Natural killer cell (primary cell): ENCODE results near the gene TMEM132D. TPM values are rescaled to one million over a fixed set of nuclear protein-coding genes. Genes with fewer than 3 reads are reported as not detected.

Experiments used
- ATAC-seq, 3 donors: fragments of 150-1000 bp in 2 of 3; fragments of 200-7000 bp in 1 of 3; cut with Tn5 transposase; 1 replicate in 1 of 3; 2 replicates in 2 of 3; pipeline ENCODE4 v1.10.0; 2021; ENCODE audit warnings: mild to moderate bottlenecking in 2 of 3, moderate library complexity in 2 of 3
- DNase-seq, 2 donors: peaks; one replicate each; pipeline versions ENCODE4 v3.0.0 to v3.0.0-alpha.2; 2013 to 2021; ENCODE audit warnings: mixed read lengths in 1 of 2
- H3K27ac ChIP-seq: one replicate; pipeline ENCODE4 v1.5.1; 2013; ENCODE audit warnings: mild to moderate bottlenecking, low read length
- H3K27me3 ChIP-seq: one replicate; pipeline ENCODE4 v1.6.1; 2013; ENCODE audit warnings: low read length; ENCODE audit not compliant: control insufficient read depth, insufficient read depth
- H3K36me3 ChIP-seq: one replicate; pipeline ENCODE4 v1.6.1; 2013; ENCODE audit warnings: low read length; ENCODE audit not compliant: control insufficient read depth, insufficient read depth
- H3K4me1 ChIP-seq: one replicate; pipeline ENCODE4 v1.6.1; 2013; ENCODE audit warnings: low read length; ENCODE audit not compliant: control insufficient read depth, insufficient read depth
- H3K4me3 ChIP-seq: one replicate; pipeline ENCODE4 v1.5.1; 2013; ENCODE audit warnings: low read length
- H3K9me3 ChIP-seq: one replicate; pipeline ENCODE4 v1.6.1; 2013; ENCODE audit warnings: low read length; ENCODE audit not compliant: control insufficient read depth, insufficient read depth
- H3K27ac Mint-ChIP-seq, 2 donors: one replicate each; pipeline ENCODE4 v1.8.0; 2022; ENCODE audit warnings: mild to moderate bottlenecking in 2 of 2, mixed read lengths in 2 of 2, moderate library complexity in 1 of 2
- H3K27me3 Mint-ChIP-seq, 2 donors: one replicate each; pipeline ENCODE4 v1.8.0; 2022; ENCODE audit warnings: low read depth in 2 of 2, mixed read lengths in 2 of 2
- H3K36me3 Mint-ChIP-seq: one replicate; pipeline ENCODE4 v1.8.0; 2022; ENCODE audit warnings: mixed read lengths
- H3K4me1 Mint-ChIP-seq, 2 donors: one replicate each; pipeline ENCODE4 v1.8.0; 2022; ENCODE audit warnings: mixed read lengths in 2 of 2
- H3K4me3 Mint-ChIP-seq: one replicate; pipeline ENCODE4 v1.8.0; 2022; ENCODE audit warnings: mild to moderate bottlenecking, moderate library complexity, mixed read lengths
- H3K9me3 Mint-ChIP-seq, 2 donors: one replicate each; pipeline ENCODE4 v1.8.0; 2022; ENCODE audit warnings: mixed read lengths in 2 of 2
- CTCF ChIP-seq: fragments of 200-600 bp; IDR thresholded peaks from one replicate; pipeline ENCODE4 v1.8.0; 2022; ENCODE audit warnings: antibody characterized with exemption
- WGBS: methylation state at CpG from one replicate; pipeline ENCODE4 v1.1.7; 2013; ENCODE audit warnings: missing lambda C conversion rate; ENCODE audit not compliant: insufficient coverage; 5-methylcytosine and 5-hydroxymethylcytosine counted together
- intact Hi-C: fragments of 100-400 bp; cut with micrococcal nuclease; formaldehyde crosslinking; loops from one replicate; pipeline ENCODE4 v1.14.2; 2022
- total RNA-seq, 4 donors: library from RNA; stranded (reverse); fragments of 120-200 nt in 1 of 4; gene quantifications; one replicate each; pipeline versions ENCODE4 v1.2.3 to v1.2.4, GENCODE V29; 2013 to 2022

Gene TMEM132D
- total RNA-seq, 3 donors from 2014 or later (not counting 1 experiment from before 2014, with no cell fraction given) = not detected

- no peaks in the 10 kb centered on the region for H3K27me3 ChIP-seq
- no peaks in the 10 kb centered on the region for H3K9me3 Mint-ChIP-seq
- no peaks in the 10 kb centered on the region for H3K4me1 ChIP-seq
- WGBS = 83% methylated on average over 5 of the region's 5 CpGs
- intact Hi-C loops = no loop called here
- no peaks in the 10 kb centered on the region for H3K9me3 ChIP-seq
- H3K27ac ChIP-seq = no peak overlapping the region
- no peak overlapping the region for H3K27ac Mint-ChIP-seq
- H3K4me3 ChIP-seq = no peak overlapping the region
- no peak for DNase-seq
- peaks cover 0 to 3% of the 10 kb centered on the region in 2 donors for H3K27me3 Mint-ChIP-seq
- no peaks in the 10 kb centered on the region for H3K4me1 Mint-ChIP-seq
- no peaks in the 10 kb centered on the region for H3K36me3 ChIP-seq
- no peaks in the 10 kb centered on the region for H3K36me3 Mint-ChIP-seq
- ATAC-seq = no peak
- no peak overlapping the region for H3K4me3 Mint-ChIP-seq
- TF ChIP-seq CTCF = no peak
These were observed 823.4 kb downstream of the TMEM132D start for GRCh38 chr12:129080391-129080790.

GRCh38 chr12:129079719-129080118 is 824.1 kb downstream of the TMEM132D start:
- Mint-ChIP-seq H3K4me1 (no peaks in the 10 kb centered on the region), H3K27ac (no peak overlapping the region), H3K4me3 (no peak overlapping the region), H3K27me3 (peaks cover 0 to 3% of the 10 kb centered on the region in 2 donors), H3K9me3 (no peaks in the 10 kb centered on the region), H3K36me3 (no peaks in the 10 kb centered on the region)
- intact Hi-C loops = no loop called here
- Histone ChIP-seq H3K27me3 (no peaks in the 10 kb centered on the region), H3K4me1 (no peaks in the 10 kb centered on the region), H3K36me3 (no peaks in the 10 kb centered on the region), H3K27ac (no peak overlapping the region), H3K9me3 (no peaks in the 10 kb centered on the region), H3K4me3 (no peak overlapping the region)
- no peak for ATAC-seq
- WGBS = 67% methylated on average over 4 of the region's 5 CpGs
- TF ChIP-seq CTCF = no peak
- no peak for DNase-seq

GRCh38 chr12:129076441-129077320 is 827.1 kb downstream of the TMEM132D start:
- Histone ChIP-seq H3K27me3 (no peaks in the 10 kb centered on the region), H3K4me3 (no peak overlapping the region), H3K36me3 (no peaks in the 10 kb centered on the region), H3K27ac (no peak overlapping the region), H3K9me3 (no peaks in the 10 kb centered on the region), H3K4me1 (no peaks in the 10 kb centered on the region)
- WGBS = 79% methylated on average over 13 of the region's 13 CpGs
- Mint-ChIP-seq H3K4me3 (no peak overlapping the region), H3K27ac (no peak overlapping the region), H3K36me3 (no peaks in the 10 kb centered on the region), H3K9me3 (no peaks in the 10 kb centered on the region), H3K4me1 (no peaks in the 10 kb centered on the region), H3K27me3 (peaks cover 0 to 2% of the 10 kb centered on the region in 2 donors)
- DNase-seq (no peak), ATAC-seq (no peak)
- intact Hi-C loops = no loop called here
- no peak for TF ChIP-seq CTCF
